A549 (cell line): ENCODE measurements around the gene BAHCC1. TPM values are rescaled to one million over a fixed set of nuclear protein-coding genes. Genes with fewer than 3 reads are reported as not detected.

Source experiments
- ATAC-seq, 2 experiments: fragments of 200-7000 bp in 1 of 2; fragments of >200 bp in 1 of 2; cut with Nextera tagmentation in 1 of 2; cut with Tn5 transposase in 1 of 2; 3 replicates each; pipeline versions ENCODE4 v1.8.0 to v1.9.1; 2018 to 2020; ENCODE audit warnings: mild to moderate bottlenecking in 1 of 2, moderate library complexity in 1 of 2
- CTCF ChIA-PET: fragments of 300-600 bp; sonication (Branson Sonifier 250); formaldehyde crosslinking; extraction: SDS; loops from one replicate; lab custom pipeline; 2021; ENCODE audit warnings: antibody characterized with exemption, inconsistent platforms; lab: Yijun Ruan, JAX
- POLR2A ChIA-PET: fragments of 350-600 bp; formaldehyde crosslinking; extraction: SDS; loops from one replicate; lab custom pipeline; 2021; ENCODE audit warnings: antibody characterized with exemption, inconsistent platforms; lab: Yijun Ruan, JAX
- DNase-seq, 2 experiments: peaks; one replicate each; pipeline versions ENCODE4 v3.0.0 to v3.0.0-alpha.2; 2011 to 2016; ENCODE audit warnings: low read depth in 1 of 2, low spot score in 1 of 2
- FAIRE-seq: peaks from 2 replicates; lab custom pipeline; 2011; peaks lifted over from hg19 to GRCh38; lab: Jason Lieb, UNC
- H3K27ac ChIP-seq, 2 experiments: fragments of >200 bp; sonication (Bioruptor Twin); formaldehyde crosslinking; 3 replicates each; pipeline ENCODE4 v1.5.1; 2016 to 2017
- H3K4me1 ChIP-seq: fragments of >200 bp; sonication (Bioruptor Twin); formaldehyde crosslinking; 3 replicates; pipeline ENCODE4 v1.6.1; 2016
- H3K4me2 ChIP-seq: fragments of >200 bp; sonication (Bioruptor Twin); formaldehyde crosslinking; 3 replicates; pipeline ENCODE4 v1.6.1; 2016
- H3K4me3 ChIP-seq: fragments of >200 bp; sonication (Bioruptor Twin); formaldehyde crosslinking; 3 replicates; pipeline ENCODE4 v1.5.1; 2016
- H3K9me3 ChIP-seq: fragments of >200 bp; sonication (Bioruptor Twin); formaldehyde crosslinking; 3 replicates; pipeline ENCODE4 v1.6.1; 2016
- BCL3 ChIP-seq: fragments of >200 bp; sonication (Bioruptor Twin); formaldehyde crosslinking; IDR thresholded peaks from 3 replicates; pipeline ENCODE4 v1.6.1; 2016
- BHLHE40 ChIP-seq: IDR thresholded peaks from 2 replicates; pipeline ENCODE4 v1.6.1; 2012; ENCODE audit warnings: low read depth, low read length, inconsistent platforms
- CBX8 ChIP-seq: fragments of 200-600 bp; sonication (generic); IDR thresholded peaks from 2 replicates; pipeline ENCODE4 v1.6.1; 2016
- CEBPB ChIP-seq, 2 experiments: fragments of >200 bp in 1 of 2; sonication (Bioruptor Twin) in 1 of 2; formaldehyde crosslinking in 1 of 2; IDR thresholded peaks; 2 replicates each; pipeline ENCODE4 v1.6.1; 2012 to 2016
- CHD2 ChIP-seq: fragments of 150-350 bp; IDR thresholded peaks from 2 replicates; pipeline ENCODE4 v1.6.1; 2014; ENCODE audit warnings: low read length; ENCODE audit not compliant: partially characterized antibody
- CHD4 ChIP-seq: fragments of 200-600 bp; sonication (generic); IDR thresholded peaks from 2 replicates; pipeline ENCODE4 v1.6.1; 2016; ENCODE audit warnings: antibody characterized with exemption, mild to moderate bottlenecking, borderline replicate concordance
- EHF ChIP-seq: fragments of 250-450 bp; sonication (Bioruptor Pico); IDR thresholded peaks from 2 replicates; pipeline ENCODE4 v1.5.0; 2020; ENCODE audit warnings: mild to moderate bottlenecking
- ELK1 ChIP-seq: fragments of 150-350 bp; IDR thresholded peaks from 2 replicates; pipeline ENCODE4 v1.6.1; 2014; ENCODE audit warnings: low read depth, mild to moderate bottlenecking, low read length
- ESRRA ChIP-seq: fragments of 150-350 bp; IDR thresholded peaks from 2 replicates; pipeline ENCODE4 v1.6.1; 2014; ENCODE audit warnings: mild to moderate bottlenecking, low read length, borderline replicate concordance
- FOXS1 ChIP-seq: fragments of 250-450 bp; sonication (Bioruptor Pico); IDR thresholded peaks from 2 replicates; pipeline ENCODE4 v1.5.0; 2020; ENCODE audit warnings: mild to moderate bottlenecking, moderate library complexity
- GATA3 ChIP-seq: IDR thresholded peaks from 2 replicates; pipeline ENCODE4 v1.6.1; 2012; ENCODE audit warnings: borderline replicate concordance
- HDAC2 ChIP-seq: fragments of 200-600 bp; sonication (generic); IDR thresholded peaks from 2 replicates; pipeline ENCODE4 v1.6.1; 2016
- HES2 ChIP-seq: fragments of >200 bp; sonication (Bioruptor Twin); formaldehyde crosslinking; IDR thresholded peaks from 2 replicates; pipeline ENCODE4 v1.6.1; 2016
- HEYL ChIP-seq: fragments of 250-450 bp; sonication (Bioruptor Pico); IDR thresholded peaks from 2 replicates; pipeline ENCODE4 v1.8.0; 2021; ENCODE audit warnings: mild to moderate bottlenecking, moderate library complexity
- HOXB13 ChIP-seq: fragments of 250-450 bp; sonication (Bioruptor Pico); IDR thresholded peaks from 2 replicates; pipeline ENCODE4 v1.5.0; 2020; ENCODE audit warnings: low read depth, mild to moderate bottlenecking, moderate library complexity
- HOXB5 ChIP-seq: fragments of 250-450 bp; sonication (Bioruptor Pico); IDR thresholded peaks from 2 replicates; pipeline ENCODE4 v1.5.0; 2020; ENCODE audit warnings: mild to moderate bottlenecking, moderate library complexity
- KDM1A ChIP-seq: fragments of 200-600 bp; sonication (generic); IDR thresholded peaks from 2 replicates; pipeline ENCODE4 v1.6.1; 2016; ENCODE audit warnings: low read depth, mild to moderate bottlenecking
- NFE2L2 ChIP-seq: fragments of 150-350 bp; conservative IDR thresholded peaks from 2 replicates; pipeline ENCODE4 v1.6.1; 2014; ENCODE audit warnings: low read length
- NPAS2 ChIP-seq: fragments of 250-450 bp; sonication (Bioruptor Pico); IDR thresholded peaks from 2 replicates; pipeline ENCODE4 v1.8.0; 2022; ENCODE audit warnings: mild to moderate bottlenecking, moderate library complexity, borderline replicate concordance
- PHF8 ChIP-seq: fragments of 200-600 bp; sonication (generic); IDR thresholded peaks from 2 replicates; pipeline ENCODE4 v1.6.1; 2016; ENCODE audit warnings: low read depth, mild to moderate bottlenecking, antibody characterized with exemption, moderate library complexity, borderline replicate concordance
- POLR2A ChIP-seq: IDR thresholded peaks from 2 replicates; pipeline ENCODE4 v1.6.1; 2012; ENCODE audit warnings: mild to moderate bottlenecking, low read length
- RAD21 ChIP-seq, 2 experiments: fragments of >200 bp in 1 of 2; sonication (Bioruptor Twin) in 1 of 2; formaldehyde crosslinking in 1 of 2; IDR thresholded peaks in 1 of 2; conservative IDR thresholded peaks in 1 of 2; 2 replicates in 1 of 2; 3 replicates in 1 of 2; pipeline ENCODE4 v1.6.1; 2012 to 2018; ENCODE audit warnings: inconsistent platforms in 1 of 2
- RCOR1 ChIP-seq: fragments of 150-350 bp; IDR thresholded peaks from 2 replicates; pipeline ENCODE4 v1.6.1; 2014; ENCODE audit warnings: antibody characterized with exemption, low read length, low read depth
- RFX5 ChIP-seq: fragments of 450-650 bp; IDR thresholded peaks from 2 replicates; pipeline ENCODE4 v1.7.1; 2014; ENCODE audit warnings: antibody characterized with exemption, mild to moderate bottlenecking, moderate library complexity
- SMC3 ChIP-seq: fragments of >200 bp; sonication (Bioruptor Twin); formaldehyde crosslinking; IDR thresholded peaks from 3 replicates; pipeline ENCODE4 v1.6.1; 2018; ENCODE audit warnings: inconsistent platforms
- SREBF2 ChIP-seq: fragments of 450-650 bp; IDR thresholded peaks from 2 replicates; pipeline ENCODE4 v1.6.1; 2014; ENCODE audit warnings: mild to moderate bottlenecking, moderate library complexity
- ZNF302 ChIP-seq: fragments of 250-450 bp; sonication (Bioruptor Pico); IDR thresholded peaks from 2 replicates; pipeline ENCODE4 v1.9.0; 2021; ENCODE audit warnings: inconsistent platforms, mild to moderate bottlenecking, moderate library complexity
- ZSCAN20 ChIP-seq: fragments of 250-450 bp; sonication (Bioruptor Pico); IDR thresholded peaks from 2 replicates; pipeline ENCODE4 v1.8.0; 2022; ENCODE audit warnings: mild to moderate bottlenecking, moderate library complexity
- WGBS: methylation state at CpG from one replicate; pipeline ENCODE4 v1.1.6; 2017; ENCODE audit errors: missing lambda C conversion rate; 5-methylcytosine and 5-hydroxymethylcytosine counted together
- polyA plus RNA-seq, 4 experiments: library from polyadenylated mRNA; depleted of rRNA in 3 of 4; stranded (reverse); fragments of >200 nt; fragmentation: RNase III in 1 of 4; extraction: RNeasy Plus Mini Kit Qiagen cat#74134 plus additional on column Dnase treatment in 1 of 4; gene quantifications; 2 replicates in 3 of 4; 3 replicates in 1 of 4; pipeline ENCODE4 v1.2.3, GENCODE V29; 2011 to 2017

The BAHCC1 gene
- polyA plus RNA-seq, 2 of the 4 experiments (the other 2 are of a cell fraction) = 2.6 to 5.8 TPM

DNA sequence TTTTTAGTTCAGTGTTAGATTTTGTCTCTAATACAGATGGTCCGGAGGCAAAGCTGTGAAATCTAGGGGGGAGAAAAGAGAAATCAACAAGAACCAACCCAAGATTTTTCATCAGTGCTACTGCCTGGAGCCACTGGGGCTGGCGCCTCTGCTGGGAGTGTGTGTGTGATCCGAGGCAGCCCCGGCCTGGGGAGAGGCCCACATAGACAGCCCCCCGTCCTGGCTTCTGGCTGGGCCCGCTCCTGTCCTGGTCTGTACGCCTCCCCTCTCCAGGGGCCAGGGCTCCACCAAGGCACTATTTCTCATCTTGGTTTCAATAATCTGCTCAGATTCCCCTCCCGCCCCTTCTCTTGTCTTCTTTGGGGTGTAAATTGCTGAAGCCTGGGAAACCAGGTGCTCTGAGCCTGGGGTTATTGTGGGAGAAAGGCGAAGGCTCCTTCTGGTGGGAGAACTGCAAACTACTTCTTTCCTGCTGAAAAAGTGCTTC is 7.8 kb downstream of the BAHCC1 start:
- ChIA-PET CTCF (interaction anchor here (1.0 to 3.9 kb wide), 17 partner anchors 8 to 150 kb away, joined by 3 to 44 read pairs (median 6); no protein-coding TSS in a partner anchor), POLR2A (interaction anchor here (1.5 kb wide), 1 partner anchor 16 kb away, joined by 6 read pairs; no protein-coding TSS in a partner anchor)
- Histone ChIP-seq H3K4me1 (peaks cover 45% of the 10 kb centered on the region), H3K4me3 (no peak overlapping the region), H3K27ac (no peak overlapping the region), H3K9me3 (no peaks in the 10 kb centered on the region), H3K4me2 (no peak overlapping the region)
- no peak for DNase-seq
- 88% methylated on average over 9 of the region's 9 CpGs for WGBS
- no peak for ATAC-seq
- FAIRE-seq = no peak
- TF ChIP-seq FOXS1 (no peak), POLR2A (no peak), NFE2L2 (no peak), RAD21 (conservative IDR thresholded peaks at IDR 0.05 in 1 of 2, IDR thresholded peaks at IDR 0.05 in 1 of 2) (peak in 1 of 2 experiments; percentile 19; a peak in 1 of 5 replicates), SMC3 (no peak)

GRCh38 chr17:81403671-81404534 is 8.6 kb downstream of the BAHCC1 start:
- Histone ChIP-seq H3K9me3 (no peaks in the 10 kb centered on the region), H3K27ac (no peak overlapping the region), H3K4me2 (no peak overlapping the region), H3K4me3 (no peak overlapping the region)
- no peak for DNase-seq
- no peak for FAIRE-seq
- CTCF ChIA-PET = interaction anchor here (0.8 to 3.9 kb wide), 17 partner anchors 7 to 115 kb away, joined by 3 to 25 read pairs (median 4); no protein-coding TSS in a partner anchor
- ATAC-seq = no peak
- 90% methylated on average over 39 of the region's 39 CpGs for WGBS
- POLR2A ChIA-PET = interaction anchor here (0.6 to 1.5 kb wide), 2 partner anchors 15 to 85 kb away, joined by 5 to 6 read pairs; no protein-coding TSS in a partner anchor
- TF ChIP-seq GATA3 = no peak
- TF ChIP-seq BHLHE40 = no peak
- no peak for TF ChIP-seq CHD4
- no peak for TF ChIP-seq CEBPB (IDR thresholded peaks at IDR 0.05)
- TF ChIP-seq HOXB13 = no peak
- TF ChIP-seq SREBF2 = no peak
- TF ChIP-seq CHD2 = no peak
- no peak for TF ChIP-seq RCOR1
- TF ChIP-seq NPAS2 (CRISPR knock-in tag) = no peak
- no peak for TF ChIP-seq ZSCAN20 (CRISPR knock-in tag)
- TF ChIP-seq ESRRA = no peak
- no peak for TF ChIP-seq BCL3
- TF ChIP-seq HEYL (CRISPR knock-in tag) = no peak
- TF ChIP-seq, all 56 proteins: peak for 0
- H3K4me1 ChIP-seq = peaks cover 36% of the 10 kb centered on the region

DNA sequence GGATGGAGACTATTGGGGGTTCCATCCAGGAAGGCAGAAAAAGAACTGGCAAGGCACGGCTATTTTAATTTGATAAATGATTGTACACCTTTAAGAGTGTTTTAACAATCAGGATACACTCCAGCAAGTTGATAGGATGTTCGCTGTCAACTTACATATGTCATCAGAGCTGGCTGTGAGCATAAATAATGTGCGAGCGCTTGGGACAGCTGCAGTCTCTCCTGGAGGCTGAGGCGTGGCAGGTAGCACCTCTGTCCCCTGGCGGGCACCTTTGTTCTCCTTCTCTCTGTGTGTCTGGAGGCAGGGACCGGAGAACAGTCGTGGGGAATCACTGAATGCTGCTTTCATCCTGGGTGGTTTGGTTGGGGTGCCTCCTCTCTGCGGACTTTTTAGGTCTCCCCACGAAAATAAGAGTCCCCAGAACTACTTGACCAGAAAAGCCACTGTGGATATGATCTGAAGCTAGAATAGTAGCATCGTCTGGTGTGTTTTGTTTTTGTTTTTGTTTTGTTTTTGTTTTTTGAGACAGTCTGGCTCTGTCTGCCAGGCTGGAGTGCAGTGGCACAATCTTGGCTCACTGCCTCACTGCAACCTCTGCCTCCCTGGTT is 9.4 kb downstream of the BAHCC1 start:
- FAIRE-seq = no peak
- DNase-seq = no peak
- H3K4me3 ChIP-seq = no peak overlapping the region
- POLR2A ChIA-PET = interaction anchor here (0.6 to 1.5 kb wide), 5 partner anchors 9 to 84 kb away, joined by 3 to 7 read pairs (median 5); partner anchors contain the start of gene BAHCC1
- ATAC-seq = no peak
- H3K4me1 ChIP-seq = peaks cover 40% of the 10 kb centered on the region
- H3K27ac ChIP-seq = peak overlapping the region in 1 of 2 experiments; percentile 24; a peak in 1 of 6 replicates
- TF ChIP-seq KDM1A (no peak), HDAC2 (no peak), RFX5 (no peak), NPAS2 (CRISPR knock-in tag) (no peak), HES2 (no peak), POLR2A (no peak), HOXB5 (CRISPR knock-in tag) (no peak), ELK1 (no peak), ZNF302 (CRISPR knock-in tag) (no peak), GATA3 (no peak), FOXS1 (no peak), ESRRA (no peak), PHF8 (no peak), CHD4 (no peak), CBX8 (no peak), EHF (CRISPR knock-in tag) (no peak), SMC3 (no peak)
- 45% methylated on average over 11 of the region's 11 CpGs for WGBS
- no peaks in the 10 kb centered on the region for H3K9me3 ChIP-seq
- CTCF ChIA-PET = interaction anchor here (0.7 to 3.5 kb wide), 18 partner anchors 7 to 116 kb away, joined by 3 to 20 read pairs (median 4); partner anchors contain the start of gene BAHCC1
- peak overlapping the region; percentile 0; the same call in 1 of the 3 replicates for H3K4me2 ChIP-seq
